ENCODE measurements around the gene MEA1. TPM values are rescaled to one million over a fixed set of nuclear protein-coding genes. Genes with fewer than 3 reads are reported as not detected.

The MEA1 gene
- total and polyA plus RNA-seq, 4 donors, result 10.7 to 50.3 (median 30.6) TPM

GRCh38 chr6:43054206-43054943 lies 40.6 kb upstream of the MEA1 start:
- 66% methylated on average over 17 of the region's 17 CpGs for WGBS
- peak overlapping the region; percentile 64 to 85 (median 68) for H3K4me3 ChIP-seq (ENCODE audit: low read depth in 1 of 3, low read length in 3 of 3)
- peak overlapping the region in 1 of 2 donors; percentile 67 for H3K9ac ChIP-seq (ENCODE audit: low read depth in 1 of 2, low read length in 2 of 2)
- no peaks in the 10 kb centered on the region for H3K27me3 ChIP-seq (ENCODE audit: control insufficient read depth in 4 of 4, insufficient read depth in 4 of 4, low read length in 3 of 4)
- no peaks in the 10 kb centered on the region for H3K9me3 ChIP-seq (ENCODE audit: control insufficient read depth in 4 of 4, low read length in 3 of 4)
- H3K4me1 ChIP-seq (ENCODE audit: control insufficient read depth in 4 of 4, insufficient read depth in 4 of 4, low read length in 3 of 4), result peaks cover 2 to 29% (median 22%) of the 10 kb centered on the region in 4 donors
- peak overlapping the region; percentile 47 to 82 for H3K27ac ChIP-seq (ENCODE audit: low read depth in 1 of 2, low read length in 2 of 2)
- peaks cover 0 to 30% (median 8%) of the 10 kb centered on the region in 4 donors for H3K36me3 ChIP-seq (ENCODE audit: control insufficient read depth in 4 of 4, insufficient read depth in 3 of 4, low read depth in 1 of 4, low read length in 3 of 4)
- DNase-seq (ENCODE audit: low spot score), result no peak
- TF ChIP-seq RAD21 (IDR thresholded peaks at IDR 0.05), result no peak
- TF ChIP-seq NR2F2 (IDR thresholded peaks at IDR 0.05), result no peak
- no peak for TF ChIP-seq SP1 (IDR thresholded peaks at IDR 0.05)
- TF ChIP-seq FOXA1 (IDR thresholded peaks at IDR 0.05), result no peak
- no peak for TF ChIP-seq RXRA (IDR thresholded peaks at IDR 0.05)
- no peak for TF ChIP-seq HNF4G (IDR thresholded peaks at IDR 0.05)
- TF ChIP-seq REST (IDR thresholded peaks at IDR 0.05), result no peak
- no peak for TF ChIP-seq HNF4A (conservative IDR thresholded peaks at IDR 0.05)
- no peak for TF ChIP-seq YY1 (IDR thresholded peaks at IDR 0.05)
- no peak for TF ChIP-seq CTCF (IDR thresholded peaks at IDR 0.05; ENCODE audit: low read depth, low read length, missing input control)
- no peak for TF ChIP-seq TAF1 (conservative IDR thresholded peaks at IDR 0.05)
- TF ChIP-seq MAX (IDR thresholded peaks at IDR 0.05), result no peak
- no peak for TF ChIP-seq EGR1 (IDR thresholded peaks at IDR 0.05; ENCODE audit: low read depth in 2 of 2)
- no peak for TF ChIP-seq ZBTB33 (IDR thresholded peaks at IDR 0.05)
- no peak for TF ChIP-seq JUND (IDR thresholded peaks at IDR 0.05)
